IMR-90 (cell line): Measurements from ENCODE around the gene FAM3D.

ENCODE experiments used
- BHLHE40 ChIP-seq: fragments of 150-350 bp; IDR thresholded peaks from 2 replicates; pipeline ENCODE4 v1.6.1; 2016; ENCODE audit warnings: mild to moderate bottlenecking, low read depth, low read length
- CEBPB ChIP-seq: IDR thresholded peaks from 2 replicates; pipeline ENCODE4 v1.6.1; 2012; ENCODE audit warnings: low read depth, low read length, improper control_type of control experiment
- CTCF ChIP-seq: conservative IDR thresholded peaks from 2 replicates; pipeline ENCODE4 v1.5.1; 2012; ENCODE audit warnings: mild to moderate bottlenecking, low read depth, low read length, improper control_type of control experiment
- ELK1 ChIP-seq: fragments of 150-350 bp; IDR thresholded peaks from 2 replicates; pipeline ENCODE4 v1.6.1; 2016; ENCODE audit warnings: low read depth, mild to moderate bottlenecking, low read length, moderate library complexity, borderline replicate concordance
- FOS ChIP-seq: fragments of 150-350 bp; IDR thresholded peaks from 2 replicates; pipeline ENCODE4 v1.6.1; 2016; ENCODE audit warnings: low read depth, low read length
- MAFK ChIP-seq: IDR thresholded peaks from 2 replicates; pipeline ENCODE4 v1.6.1; 2012; ENCODE audit warnings: low read depth, low read length, improper control_type of control experiment
- MAZ ChIP-seq: IDR thresholded peaks from 2 replicates; pipeline ENCODE4 v1.6.1; 2012; ENCODE audit warnings: low read depth, mild to moderate bottlenecking, low read length, improper control_type of control experiment, moderate library complexity, borderline replicate concordance
- MXI1 ChIP-seq: IDR thresholded peaks from 2 replicates; pipeline ENCODE4 v1.6.1; 2012; ENCODE audit warnings: low read depth, mild to moderate bottlenecking, low read length, moderate library complexity, borderline replicate concordance
- POLR2A ChIP-seq: IDR thresholded peaks from 2 replicates; pipeline ENCODE4 v1.6.1; 2012; ENCODE audit warnings: mild to moderate bottlenecking, low read depth, low read length
- RAD21 ChIP-seq: IDR thresholded peaks from 2 replicates; pipeline ENCODE4 v1.6.1; 2012; ENCODE audit warnings: low read length, improper control_type of control experiment
- RCOR1 ChIP-seq: IDR thresholded peaks from 2 replicates; pipeline ENCODE4 v1.6.1; 2012; ENCODE audit warnings: mild to moderate bottlenecking, low read length, improper control_type of control experiment; ENCODE audit not compliant: insufficient replicate concordance
- RFX5 ChIP-seq: IDR thresholded peaks from 2 replicates; pipeline ENCODE4 v1.8.0; 2012; ENCODE audit warnings: low read depth, mild to moderate bottlenecking, low read length, moderate library complexity
- SMC3 ChIP-seq: fragments of 150-350 bp; IDR thresholded peaks from 2 replicates; pipeline ENCODE4 v1.6.1; 2016; ENCODE audit warnings: low read depth, mild to moderate bottlenecking, antibody characterized with exemption, low read length, moderate library complexity
- USF2 ChIP-seq: fragments of 150-350 bp; IDR thresholded peaks from 2 replicates; pipeline ENCODE4 v1.6.1; 2017; ENCODE audit warnings: mild to moderate bottlenecking, antibody characterized with exemption, low read length, low read depth

GRCh38 chr3:58623961-58624360, 42.6 kb downstream of the FAM3D start:
- TF ChIP-seq CTCF (no peak), MAFK (no peak), BHLHE40 (no peak), SMC3 (no peak), POLR2A (no peak), MXI1 (no peak), USF2 (no peak), ELK1 (no peak), MAZ (no peak), RFX5 (no peak), CEBPB (no peak), RCOR1 (no peak), RAD21 (no peak), FOS (no peak)
